ENCODE data around the gene LMNTD2. TPM values are rescaled to one million over a fixed set of nuclear protein-coding genes. Genes with fewer than 3 reads are reported as not detected.
A peak's percentile ranks its signal among the peaks of the same experiment; 100 is the strongest.

The LMNTD2 gene
- total and polyA plus RNA-seq, 2 of the 13 experiments (the other 11 are each of a cell fraction or from before 2014, with no cell fraction given) = 1.1 to 3.1 TPM

DNA sequence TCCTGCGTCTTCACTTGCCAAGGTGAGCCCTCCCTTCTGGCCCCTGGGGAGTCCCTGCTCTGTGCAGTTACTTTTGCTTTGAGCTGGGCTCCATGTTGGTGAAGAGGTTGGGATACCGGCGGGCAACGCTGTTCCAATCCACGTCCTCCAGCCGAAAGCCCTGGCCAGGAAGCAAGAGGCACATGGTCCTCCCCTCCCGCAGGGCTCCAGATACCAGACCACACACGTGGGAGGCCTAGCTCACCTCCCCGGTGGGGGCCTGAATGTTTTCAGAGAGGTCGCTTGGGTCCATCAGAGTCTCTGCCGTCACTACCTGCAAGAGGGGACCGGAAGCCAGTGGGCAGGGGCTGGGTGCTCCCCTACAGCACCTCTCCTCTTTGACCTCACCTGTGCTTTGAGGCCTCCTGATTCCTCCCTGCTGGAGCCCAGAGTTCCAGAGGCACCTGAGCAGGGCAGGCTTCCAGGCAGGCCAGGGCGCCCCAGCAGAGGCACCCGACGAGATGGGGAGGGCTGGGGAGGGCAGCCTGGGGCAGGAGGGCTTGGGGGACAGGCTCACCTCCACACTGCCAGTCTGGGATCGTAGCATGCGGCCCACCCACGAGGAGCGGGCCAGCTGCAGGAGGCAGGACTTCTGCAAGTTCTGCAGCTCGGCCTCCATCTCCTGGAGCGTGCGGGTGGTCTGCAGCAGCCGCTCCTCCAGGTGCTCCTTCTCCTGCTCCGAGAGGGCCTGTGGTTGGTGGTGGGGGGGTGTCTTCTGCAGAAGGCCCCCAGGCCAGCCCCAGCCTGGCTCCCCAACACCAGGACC lies 3.0 kb downstream of the LMNTD2 start:
- Histone ChIP-seq H3K79me2 (ENCODE audit: insufficient read depth, low read length) (peaks cover 8% of the 10 kb centered on the region), H3K27me3 (ENCODE audit: control insufficient read depth in 1 of 2, insufficient read depth in 2 of 2, low read length in 2 of 2) (peaks cover 4 to 7% of the 10 kb centered on the region in 2 experiments; a peak in 2 of 5 replicates), H3K4me3 (replicated peaks in 1 of 3; ENCODE audit: insufficient read depth in 1 of 3, low read depth in 2 of 3, low read length in 3 of 3) (peak overlapping the region in 2 of 3 experiments; percentile 9 to 56; a peak in 4 of 6 replicates), H3K27ac (ENCODE audit: extremely low read length, insufficient read depth, low read length) (no peak overlapping the region), H4K20me1 (ENCODE audit: insufficient read depth, low read length) (no peaks in the 10 kb centered on the region), H3K4me2 (ENCODE audit: low read depth, low read length) (peak overlapping the region; percentile 51), H3K9me3 (ENCODE audit: low read length) (no peaks in the 10 kb centered on the region), H3K9ac (ENCODE audit: insufficient read depth, low read depth, low read length) (no peak overlapping the region), H3K4me1 (ENCODE audit: insufficient read depth, low read length) (peaks cover 75% of the 10 kb centered on the region), H2AFZ (ENCODE audit: low read length) (no peak overlapping the region), H3K36me3 (replicated peaks in 1 of 2; ENCODE audit: control insufficient read depth in 1 of 2, insufficient read depth in 2 of 2, low read length in 2 of 2) (no peaks in the 10 kb centered on the region; a peak in 1 of 5 replicates)
- in situ Hi-C loops (cut with HindIII; ENCODE audit: extremely low pct_ligation_motif_present, low pct_unique_long_range_greater_than_20kb) (loop anchor here (5.0 to 10.0 kb wide), 2 partner anchors 40 to 67 kb away; partner anchors contain the start of genes CDHR5 and SCT), intact Hi-C loops (cut with micrococcal nuclease; ENCODE audit: unreplicated experiment) (loop anchor here (10.0 kb wide), 1 partner anchor 57 kb away; the partner anchor contains the start of gene IRF7)
- CTCF ChIA-PET (ENCODE audit: low intra/inter-chr PET ratio, low total read pairs) = no interaction called here
- POLR2A ChIA-PET = interaction anchor here (1.1 to 2.1 kb wide), 2 partner anchors 18 to 148 kb away, joined by 5 to 9 read pairs; partner anchors contain the start of genes EPS8L2 and PHRF1
- 34% methylated on average over 3 of the region's 24 CpGs for WGBS (ENCODE audit: low lambda C conversion rate)
- no TSS peak for BruUV-seq (replicated peaks)
- DNase-seq (ENCODE audit: low spot score) = no peak
- ATAC-seq = no peak
- FAIRE-seq = no peak
- TF ChIP-seq JUND (CRISPR knock-in tag; IDR thresholded peaks at IDR 0.05) (no peak), ZNF263 (CRISPR knock-in tag; IDR thresholded peaks at IDR 0.05) (peak; percentile 90), ETV5 (CRISPR knock-in tag; IDR thresholded peaks at IDR 0.05; ENCODE audit: borderline replicate concordance) (peak; percentile 26; the same call in 1 of the 2 replicates), ZC3H13 (CRISPR knock-in tag; IDR thresholded peaks at IDR 0.05) (no peak), ZNF547 (CRISPR knock-in tag; IDR thresholded peaks at IDR 0.05) (0 out of 2 replicates have a peak, but pooled peaks have one; percentile 29), ZEB1 (IDR thresholded peaks at IDR 0.05; ENCODE audit: insufficient replicate concordance, low read depth) (peak; percentile 33), ZFX (CRISPR knock-in tag; IDR thresholded peaks at IDR 0.05; ENCODE audit: low read depth) (peak; percentile 48; the same call in 1 of the 2 replicates), SAP130 (CRISPR knock-in tag; IDR thresholded peaks at IDR 0.05; ENCODE audit: low read depth) (peak; percentile 33; the same call in 1 of the 2 replicates)
- TF ChIP-seq, protein P1, sequence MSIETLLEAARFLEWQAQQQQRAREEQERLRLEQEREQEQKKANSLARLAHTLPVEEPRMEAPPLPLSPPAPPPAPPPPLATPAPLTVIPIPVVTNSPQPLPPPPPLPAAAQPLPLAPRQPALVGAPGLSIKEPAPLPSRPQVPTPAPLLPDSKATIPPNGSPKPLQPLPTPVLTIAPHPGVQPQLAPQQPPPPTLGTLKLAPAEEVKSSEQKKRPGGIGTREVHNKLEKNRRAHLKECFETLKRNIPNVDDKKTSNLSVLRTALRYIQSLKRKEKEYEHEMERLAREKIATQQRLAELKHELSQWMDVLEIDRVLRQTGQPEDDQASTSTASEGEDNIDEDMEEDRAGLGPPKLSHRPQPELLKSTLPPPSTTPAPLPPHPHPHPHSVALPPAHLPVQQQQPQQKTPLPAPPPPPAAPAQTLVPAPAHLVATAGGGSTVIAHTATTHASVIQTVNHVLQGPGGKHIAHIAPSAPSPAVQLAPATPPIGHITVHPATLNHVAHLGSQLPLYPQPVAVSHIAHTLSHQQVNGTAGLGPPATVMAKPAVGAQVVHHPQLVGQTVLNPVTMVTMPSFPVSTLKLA (IDR thresholded peaks at IDR 0.05) = peak; percentile 37
- TF ChIP-seq, protein P2, sequence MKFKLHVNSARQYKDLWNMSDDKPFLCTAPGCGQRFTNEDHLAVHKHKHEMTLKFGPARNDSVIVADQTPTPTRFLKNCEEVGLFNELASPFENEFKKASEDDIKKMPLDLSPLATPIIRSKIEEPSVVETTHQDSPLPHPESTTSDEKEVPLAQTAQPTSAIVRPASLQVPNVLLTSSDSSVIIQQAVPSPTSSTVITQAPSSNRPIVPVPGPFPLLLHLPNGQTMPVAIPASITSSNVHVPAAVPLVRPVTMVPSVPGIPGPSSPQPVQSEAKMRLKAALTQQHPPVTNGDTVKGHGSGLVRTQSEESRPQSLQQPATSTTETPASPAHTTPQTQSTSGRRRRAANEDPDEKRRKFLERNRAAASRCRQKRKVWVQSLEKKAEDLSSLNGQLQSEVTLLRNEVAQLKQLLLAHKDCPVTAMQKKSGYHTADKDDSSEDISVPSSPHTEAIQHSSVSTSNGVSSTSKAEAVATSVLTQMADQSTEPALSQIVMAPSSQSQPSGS (CRISPR knock-in tag; IDR thresholded peaks at IDR 0.05) = no peak
- TF ChIP-seq, protein P3, sequence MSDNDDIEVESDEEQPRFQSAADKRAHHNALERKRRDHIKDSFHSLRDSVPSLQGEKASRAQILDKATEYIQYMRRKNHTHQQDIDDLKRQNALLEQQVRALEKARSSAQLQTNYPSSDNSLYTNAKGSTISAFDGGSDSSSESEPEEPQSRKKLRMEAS (IDR thresholded peaks at IDR 0.05) = peak; percentile 75
- TF ChIP-seq, protein P4, sequence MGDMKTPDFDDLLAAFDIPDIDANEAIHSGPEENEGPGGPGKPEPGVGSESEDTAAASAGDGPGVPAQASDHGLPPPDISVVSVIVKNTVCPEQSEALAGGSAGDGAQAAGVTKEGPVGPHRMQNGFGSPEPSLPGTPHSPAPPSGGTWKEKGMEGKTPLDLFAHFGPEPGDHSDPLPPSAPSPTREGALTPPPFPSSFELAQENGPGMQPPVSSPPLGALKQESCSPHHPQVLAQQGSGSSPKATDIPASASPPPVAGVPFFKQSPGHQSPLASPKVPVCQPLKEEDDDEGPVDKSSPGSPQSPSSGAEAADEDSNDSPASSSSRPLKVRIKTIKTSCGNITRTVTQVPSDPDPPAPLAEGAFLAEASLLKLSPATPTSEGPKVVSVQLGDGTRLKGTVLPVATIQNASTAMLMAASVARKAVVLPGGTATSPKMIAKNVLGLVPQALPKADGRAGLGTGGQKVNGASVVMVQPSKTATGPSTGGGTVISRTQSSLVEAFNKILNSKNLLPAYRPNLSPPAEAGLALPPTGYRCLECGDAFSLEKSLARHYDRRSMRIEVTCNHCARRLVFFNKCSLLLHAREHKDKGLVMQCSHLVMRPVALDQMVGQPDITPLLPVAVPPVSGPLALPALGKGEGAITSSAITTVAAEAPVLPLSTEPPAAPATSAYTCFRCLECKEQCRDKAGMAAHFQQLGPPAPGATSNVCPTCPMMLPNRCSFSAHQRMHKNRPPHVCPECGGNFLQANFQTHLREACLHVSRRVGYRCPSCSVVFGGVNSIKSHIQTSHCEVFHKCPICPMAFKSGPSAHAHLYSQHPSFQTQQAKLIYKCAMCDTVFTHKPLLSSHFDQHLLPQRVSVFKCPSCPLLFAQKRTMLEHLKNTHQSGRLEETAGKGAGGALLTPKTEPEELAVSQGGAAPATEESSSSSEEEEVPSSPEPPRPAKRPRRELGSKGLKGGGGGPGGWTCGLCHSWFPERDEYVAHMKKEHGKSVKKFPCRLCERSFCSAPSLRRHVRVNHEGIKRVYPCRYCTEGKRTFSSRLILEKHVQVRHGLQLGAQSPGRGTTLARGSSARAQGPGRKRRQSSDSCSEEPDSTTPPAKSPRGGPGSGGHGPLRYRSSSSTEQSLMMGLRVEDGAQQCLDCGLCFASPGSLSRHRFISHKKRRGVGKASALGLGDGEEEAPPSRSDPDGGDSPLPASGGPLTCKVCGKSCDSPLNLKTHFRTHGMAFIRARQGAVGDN (CRISPR knock-in tag; IDR thresholded peaks at IDR 0.05) = peak; percentile 92
- TF ChIP-seq, protein P5, sequence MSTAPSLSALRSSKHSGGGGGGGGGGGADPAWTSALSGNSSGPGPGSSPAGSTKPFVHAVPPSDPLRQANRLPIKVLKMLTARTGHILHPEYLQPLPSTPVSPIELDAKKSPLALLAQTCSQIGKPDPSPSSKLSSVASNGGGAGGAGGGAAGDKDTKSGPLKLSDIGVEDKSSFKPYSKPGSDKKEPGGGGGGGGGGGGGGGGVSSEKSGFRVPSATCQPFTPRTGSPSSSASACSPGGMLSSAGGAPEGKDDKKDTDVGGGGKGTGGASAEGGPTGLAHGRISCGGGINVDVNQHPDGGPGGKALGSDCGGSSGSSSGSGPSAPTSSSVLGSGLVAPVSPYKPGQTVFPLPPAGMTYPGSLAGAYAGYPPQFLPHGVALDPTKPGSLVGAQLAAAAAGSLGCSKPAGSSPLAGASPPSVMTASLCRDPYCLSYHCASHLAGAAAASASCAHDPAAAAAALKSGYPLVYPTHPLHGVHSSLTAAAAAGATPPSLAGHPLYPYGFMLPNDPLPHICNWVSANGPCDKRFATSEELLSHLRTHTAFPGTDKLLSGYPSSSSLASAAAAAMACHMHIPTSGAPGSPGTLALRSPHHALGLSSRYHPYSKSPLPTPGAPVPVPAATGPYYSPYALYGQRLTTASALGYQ (CRISPR knock-in tag; IDR thresholded peaks at IDR 0.05) = no peak

Data from HepG2 (cell line).